B cell (primary cell): ENCODE results near the gene DNMBP. TPM values are rescaled to one million over a fixed set of nuclear protein-coding genes. Genes with fewer than 3 reads are reported as not detected.

Experiments
- ATAC-seq: fragments of 200-7000 bp; cut with Tn5 transposase; one replicate; pipeline ENCODE4 v1.10.0; 2021; ENCODE audit warnings: low read depth, mild to moderate bottlenecking, moderate number of reproducible peaks, moderate library complexity
- CTCF ChIA-PET: fragments of 350-600 bp; sonication (Branson Sonifier 250); formaldehyde crosslinking; loops from one replicate; lab custom pipeline; 2021; ENCODE audit warnings: antibody characterized with exemption, inconsistent platforms; lab: Charles Lee
- POLR2A ChIA-PET: fragments of 350-600 bp; sonication (Branson Sonifier 250); formaldehyde crosslinking; loops from one replicate; lab custom pipeline; 2021; ENCODE audit warnings: antibody characterized with exemption; lab: Charles Lee
- DNase-seq: peaks from one replicate; pipeline ENCODE4 v3.0.0; 2013
- H2AFZ ChIP-seq: 2 replicates; pipeline ENCODE4 v1.6.1; 2012; ENCODE audit warnings: mild to moderate bottlenecking, low read depth, low read length; ENCODE audit not compliant: insufficient read depth, poor library complexity, severe bottlenecking
- H3K27ac ChIP-seq, 2 donors: 1 replicate in 1 of 2; 2 replicates in 1 of 2; pipeline ENCODE4 v1.5.1; 2012 to 2013; ENCODE audit warnings: low read length in 2 of 2, mild to moderate bottlenecking in 2 of 2, moderate library complexity in 1 of 2
- H3K27me3 ChIP-seq, 4 experiments: fragments of 200-600 bp in 1 of 4; sonication (generic) in 1 of 4; replicated peaks in 1 of 4; 1 replicate in 2 of 4; 2 replicates in 2 of 4; pipeline versions ENCODE4 v1.6.1 to v1.7.0; 2013 to 2016; ENCODE audit warnings: low read length in 3 of 4, mild to moderate bottlenecking in 2 of 4, mixed read lengths in 1 of 4, moderate library complexity in 1 of 4; ENCODE audit not compliant: insufficient read depth in 4 of 4, control insufficient read depth in 3 of 4; ENCODE audit errors: control extremely low read depth in 1 of 4
- H3K36me3 ChIP-seq, 2 experiments: replicated peaks in 1 of 2; 1 replicate in 1 of 2; 2 replicates in 1 of 2; pipeline versions ENCODE4 v1.6.1 to v1.7.1; 2013; ENCODE audit warnings: low read length in 1 of 2; ENCODE audit not compliant: insufficient read depth in 2 of 2, control insufficient read depth in 1 of 2; ENCODE audit errors: control extremely low read depth in 1 of 2, extremely low read depth in 1 of 2
- H3K4me1 ChIP-seq, 2 donors: fragments of 200-600 bp in 1 of 2; sonication (generic) in 1 of 2; 1 replicate in 1 of 2; 2 replicates in 1 of 2; pipeline versions ENCODE4 v1.5.1 to v1.6.1; 2013 to 2017; ENCODE audit warnings: low read length in 2 of 2; ENCODE audit not compliant: control insufficient read depth in 2 of 2, insufficient read depth in 2 of 2
- H3K4me2 ChIP-seq: replicated peaks from 2 replicates; pipeline ENCODE3; 2012; ENCODE audit warnings: mild to moderate bottlenecking, low read depth, low read length; ENCODE audit not compliant: poor library complexity, severe bottlenecking
- H3K4me3 ChIP-seq, 5 experiments: fragments of 200-600 bp in 1 of 5; sonication (generic) in 1 of 5; 1 replicate in 3 of 5; 2 replicates in 2 of 5; pipeline versions ENCODE4 v1.5.1 to v1.7.0; 2011 to 2016; ENCODE audit warnings: low read length in 4 of 5, mild to moderate bottlenecking in 4 of 5, low read depth in 2 of 5, control low read depth in 1 of 5, moderate library complexity in 1 of 5; ENCODE audit not compliant: insufficient read depth in 1 of 5; ENCODE audit errors: control extremely low read depth in 1 of 5, extremely low read depth in 1 of 5
- H3K79me2 ChIP-seq: fragments of 200-600 bp; sonication (generic); one replicate; pipeline ENCODE4 v1.6.0; 2016; ENCODE audit warnings: low read length; ENCODE audit not compliant: control insufficient read depth, insufficient read depth
- H3K9ac ChIP-seq: fragments of 200-600 bp; sonication (generic); 2 replicates; pipeline ENCODE4 v1.6.1; 2017; ENCODE audit warnings: mild to moderate bottlenecking, low read length, moderate library complexity
- H3K9me3 ChIP-seq, 3 donors: one replicate each; pipeline versions ENCODE4 v1.6.1 to v1.7.1; 2013; ENCODE audit warnings: low read length in 2 of 3; ENCODE audit not compliant: control insufficient read depth in 2 of 3, insufficient read depth in 1 of 3; ENCODE audit errors: control extremely low read depth in 1 of 3
- H4K20me1 ChIP-seq: 2 replicates; pipeline ENCODE4 v1.6.0; 2012; ENCODE audit warnings: mild to moderate bottlenecking, low read length; ENCODE audit not compliant: insufficient read depth, control insufficient read depth, poor library complexity, severe bottlenecking
- H3K27ac Mint-ChIP-seq: one replicate; pipeline ENCODE4 v1.8.0; 2021; ENCODE audit warnings: mixed read lengths
- H3K27me3 Mint-ChIP-seq: one replicate; pipeline ENCODE4 v1.8.0; 2021; ENCODE audit warnings: mixed read lengths
- H3K4me1 Mint-ChIP-seq: one replicate; pipeline ENCODE4 v1.8.0; 2021; ENCODE audit warnings: mixed read lengths
- H3K4me3 Mint-ChIP-seq: one replicate; pipeline ENCODE4 v1.8.0; 2021; ENCODE audit warnings: mixed read lengths
- H3K9me3 Mint-ChIP-seq: one replicate; pipeline ENCODE4 v1.8.0; 2022; ENCODE audit warnings: mixed read lengths; ENCODE audit not compliant: insufficient read depth
- CTCF ChIP-seq: fragments of 200-600 bp; IDR thresholded peaks from one replicate; pipeline ENCODE4 v1.8.0; 2022; ENCODE audit warnings: antibody characterized with exemption, mild to moderate bottlenecking
- EZH2 ChIP-seq: IDR thresholded peaks from 2 replicates; pipeline ENCODE4 v1.6.1; 2012; ENCODE audit warnings: borderline replicate concordance, low read depth, mild to moderate bottlenecking, moderate library complexity, low read length; ENCODE audit not compliant: insufficient read depth, poor library complexity, severe bottlenecking
- WGBS: methylation state at CpG from one replicate; pipeline ENCODE4 v1.1.5; 2013; ENCODE audit warnings: missing lambda C conversion rate; ENCODE audit not compliant: insufficient coverage; 5-methylcytosine and 5-hydroxymethylcytosine counted together
- intact Hi-C: fragments of 100-400 bp; cut with micrococcal nuclease; formaldehyde crosslinking; loops from one replicate; pipeline ENCODE4 v1.10.0; 2022
- polyA plus RNA-seq: library from polyadenylated mRNA; depleted of rRNA; stranded (reverse); fragments of >200 nt; gene quantifications from 2 replicates; pipeline ENCODE4 v1.2.3, GENCODE V29; 2012
- total RNA-seq, 2 donors: library from RNA; stranded (reverse); fragments of 120-200 nt in 1 of 2; gene quantifications; 1 replicate in 1 of 2; 2 replicates in 1 of 2; pipeline versions ENCODE4 v1.2.3 to v1.2.4, GENCODE V29; 2013 to 2022

The DNMBP gene
- total and polyA plus RNA-seq, 2 donors (not counting 1 experiment from before 2014, with no cell fraction given) = 12.8 to 22.6 TPM

GRCh38 chr10:99920901-99921300 is 88.8 kb downstream of the DNMBP start:
- Histone ChIP-seq H3K79me2 (peaks cover 17% of the 10 kb centered on the region), H3K9ac (no peak overlapping the region), H2AFZ (no peak overlapping the region), H3K9me3 (no peaks in the 10 kb centered on the region), H3K27me3 (no peaks in the 10 kb centered on the region), H4K20me1 (no peaks in the 10 kb centered on the region), H3K4me1 (no peaks in the 10 kb centered on the region), H3K27ac (no peak overlapping the region), H3K4me3 (no peak overlapping the region), H3K4me2 (no peak overlapping the region), H3K36me3 (peaks cover 0 to 3% of the 10 kb centered on the region in 2 experiments)
- H3K27me3 Mint-ChIP-seq = no peaks in the 10 kb centered on the region
- intact Hi-C loops = no loop called here
- TF ChIP-seq EZH2 (no peak), CTCF (no peak)
- no peaks in the 10 kb centered on the region for H3K9me3 Mint-ChIP-seq
- ChIA-PET POLR2A (no interaction called here), CTCF (interaction anchor here (0.9 kb wide), 1 partner anchor 89 kb away, joined by 4 read pairs; the partner anchor contains the start of gene DNMBP)
- no peak for DNase-seq
- 100% methylated on average over 4 of the region's 4 CpGs for WGBS
- ATAC-seq = no peak
- peaks cover 2% of the 10 kb centered on the region for H3K4me1 Mint-ChIP-seq
- H3K27ac Mint-ChIP-seq = no peak overlapping the region
- H3K4me3 Mint-ChIP-seq = no peak overlapping the region

DNA sequence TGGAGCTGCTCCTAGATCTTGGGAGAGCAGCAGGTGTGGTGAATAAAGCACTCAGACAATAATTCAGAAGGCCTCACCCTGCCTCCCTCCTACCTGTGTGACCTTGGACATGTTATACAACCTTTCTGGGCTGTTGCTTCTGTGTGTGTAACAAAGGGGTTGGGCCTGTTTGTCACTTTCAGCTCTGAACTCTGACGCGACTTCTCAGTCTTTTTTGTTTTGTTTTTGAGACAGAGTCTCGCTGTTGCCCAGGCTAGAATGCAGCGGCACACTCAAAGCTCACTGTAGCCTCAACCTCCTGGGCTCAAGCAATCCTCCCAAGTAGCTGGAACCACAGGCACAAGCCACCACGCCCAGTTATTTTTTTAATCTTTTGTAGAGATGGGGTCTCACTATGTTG is 89.3 kb downstream of the DNMBP start:
- no peaks in the 10 kb centered on the region for H3K9me3 Mint-ChIP-seq
- H3K27ac ChIP-seq = no peak overlapping the region
- no peak overlapping the region for H2AFZ ChIP-seq
- H3K27me3 ChIP-seq = no peaks in the 10 kb centered on the region
- H4K20me1 ChIP-seq = no peaks in the 10 kb centered on the region
- POLR2A ChIA-PET = no interaction called here
- WGBS = 100% methylated on average over 3 of the region's 5 CpGs
- intact Hi-C loops = no loop called here
- peaks cover 2% of the 10 kb centered on the region for H3K4me1 Mint-ChIP-seq
- DNase-seq (no peak), ATAC-seq (no peak)
- CTCF ChIA-PET = no interaction called here
- peaks cover 15% of the 10 kb centered on the region for H3K79me2 ChIP-seq
- H3K9me3 ChIP-seq = no peaks in the 10 kb centered on the region
- H3K27ac Mint-ChIP-seq = no peak overlapping the region
- no peak overlapping the region for H3K4me3 Mint-ChIP-seq
- H3K36me3 ChIP-seq = peaks cover 0 to 3% of the 10 kb centered on the region in 2 experiments
- H3K4me1 ChIP-seq = no peaks in the 10 kb centered on the region
- H3K9ac ChIP-seq = no peak overlapping the region
- no peak overlapping the region for H3K4me3 ChIP-seq
- no peak for TF ChIP-seq CTCF
- no peak for TF ChIP-seq EZH2
- H3K4me2 ChIP-seq = no peak overlapping the region
- no peaks in the 10 kb centered on the region for H3K27me3 Mint-ChIP-seq
